Trophoblast cell (in vitro differentiated cells and primary cell): ENCODE results near the gene LRRC26.

Experiments
- DNase-seq, 2 donors: peaks; one replicate each; pipeline ENCODE4 v3.0.0-alpha.2; 2016
- H2AFZ ChIP-seq: 2 replicates; pipeline ENCODE4 v1.6.1; 2013; ENCODE audit warnings: low read length, moderate library complexity, mild to moderate bottlenecking; ENCODE audit not compliant: insufficient read depth, poor library complexity
- H2AK5ac ChIP-seq: 2 replicates; pipeline ENCODE4 v1.6.1; 2013; ENCODE audit warnings: mild to moderate bottlenecking, low read length
- H2BK120ac ChIP-seq: 2 replicates; pipeline ENCODE4 v1.6.1; 2013; ENCODE audit warnings: low read length, mild to moderate bottlenecking, moderate library complexity; ENCODE audit not compliant: insufficient read depth, poor library complexity
- H2BK12ac ChIP-seq: 2 replicates; pipeline ENCODE4 v1.6.1; 2013; ENCODE audit warnings: mild to moderate bottlenecking, low read length, moderate library complexity
- H2BK5ac ChIP-seq: 2 replicates; pipeline ENCODE4 v1.6.1; 2013; ENCODE audit warnings: low read length, low read depth, moderate library complexity, mild to moderate bottlenecking; ENCODE audit not compliant: poor library complexity
- H3K14ac ChIP-seq: 2 replicates; pipeline ENCODE4 v1.6.1; 2013; ENCODE audit warnings: mild to moderate bottlenecking, low read length
- H3K18ac ChIP-seq: 2 replicates; pipeline ENCODE4 v1.6.1; 2013; ENCODE audit warnings: mild to moderate bottlenecking, low read length
- H3K23ac ChIP-seq: 2 replicates; pipeline ENCODE4 v1.6.1; 2013; ENCODE audit warnings: low read length
- H3K27ac ChIP-seq: 2 replicates; pipeline ENCODE4 v1.5.1; 2013; ENCODE audit warnings: low read depth, mild to moderate bottlenecking, inconsistent platforms, low read length, moderate library complexity
- H3K27me3 ChIP-seq: 2 replicates; pipeline ENCODE4 v1.6.1; 2013; ENCODE audit warnings: inconsistent platforms, mild to moderate bottlenecking, low read length, moderate library complexity; ENCODE audit not compliant: insufficient read depth
- H3K36me3 ChIP-seq, 2 experiments: 1 replicate in 1 of 2; 2 replicates in 1 of 2; pipeline ENCODE4 v1.6.1; 2013; ENCODE audit warnings: low read length in 2 of 2, mild to moderate bottlenecking in 2 of 2, moderate library complexity in 1 of 2; ENCODE audit not compliant: insufficient read depth in 2 of 2, control insufficient read depth in 1 of 2
- H3K4ac ChIP-seq: 2 replicates; pipeline ENCODE4 v1.6.1; 2013; ENCODE audit warnings: low read depth, mild to moderate bottlenecking, low read length, moderate library complexity
- H3K4me1 ChIP-seq, 2 experiments: 1 replicate in 1 of 2; 2 replicates in 1 of 2; pipeline ENCODE4 v1.6.1; 2013; ENCODE audit warnings: low read length in 2 of 2, mild to moderate bottlenecking in 2 of 2, moderate library complexity in 1 of 2; ENCODE audit not compliant: insufficient read depth in 2 of 2, control insufficient read depth in 1 of 2
- H3K4me2 ChIP-seq: 2 replicates; pipeline ENCODE4 v1.6.1; 2013; ENCODE audit warnings: inconsistent platforms, mild to moderate bottlenecking, low read length, moderate library complexity
- H3K4me3 ChIP-seq: 2 replicates; pipeline ENCODE4 v1.5.1; 2013; ENCODE audit warnings: mild to moderate bottlenecking, low read depth, low read length, inconsistent platforms
- H3K79me1 ChIP-seq: one replicate; pipeline ENCODE4 v1.6.1; 2013; ENCODE audit warnings: low read length
- H3K79me2 ChIP-seq: 2 replicates; pipeline ENCODE4 v1.6.1; 2013; ENCODE audit warnings: low read length, mild to moderate bottlenecking; ENCODE audit not compliant: control insufficient read depth, insufficient read depth, poor library complexity
- H3K9ac ChIP-seq: 2 replicates; pipeline ENCODE4 v1.6.1; 2013; ENCODE audit warnings: mild to moderate bottlenecking, low read length
- H3K9me3 ChIP-seq: 2 replicates; pipeline ENCODE4 v1.6.1; 2013; ENCODE audit warnings: low read depth, mild to moderate bottlenecking, control low read depth, inconsistent platforms, low read length; ENCODE audit not compliant: insufficient read depth
- H4K12ac ChIP-seq: 2 replicates; pipeline ENCODE4 v1.6.1; 2013; ENCODE audit warnings: low read depth, mild to moderate bottlenecking, low read length, moderate library complexity
- H4K8ac ChIP-seq: 2 replicates; pipeline ENCODE4 v1.6.1; 2013; ENCODE audit warnings: low read depth, mild to moderate bottlenecking, low read length, moderate library complexity
- H4K91ac ChIP-seq: one replicate; pipeline ENCODE4 v1.6.1; 2013; ENCODE audit warnings: low read depth, mild to moderate bottlenecking, low read length, moderate library complexity
- WGBS: extraction: QIAGEN DNeasy Blood & Tissue Kit; methylation state at CpG from one replicate; pipeline ENCODE4 v1.1.7; 2013; ENCODE audit warnings: missing lambda C conversion rate; ENCODE audit not compliant: insufficient read length, insufficient coverage; ENCODE audit errors: extremely low coverage; 5-methylcytosine and 5-hydroxymethylcytosine counted together

The LRRC26 gene

DNA sequence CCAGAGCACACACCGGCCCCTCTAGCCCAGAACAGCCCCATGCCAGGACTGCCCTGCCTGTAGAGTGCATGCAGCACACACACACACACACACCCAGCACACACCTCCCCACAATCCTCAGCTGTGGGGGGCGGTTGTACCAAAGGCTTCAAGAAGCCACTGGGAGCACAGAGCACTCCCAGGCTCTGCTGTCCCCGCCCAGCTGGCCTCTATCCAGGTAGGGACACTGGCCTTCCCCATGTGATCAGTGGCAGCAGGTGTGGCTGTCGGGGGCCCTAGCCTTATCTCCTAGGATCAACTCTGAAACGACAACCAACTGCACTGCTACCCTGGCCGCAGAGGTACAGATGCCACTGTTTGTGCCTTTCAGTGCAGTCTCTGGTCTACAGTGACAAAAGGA is 16.5 kb upstream of the LRRC26 start:
- peaks cover 17 to 18% of the 10 kb centered on the region in 2 experiments for H3K4me1 ChIP-seq
- no peak overlapping the region for H3K14ac ChIP-seq
- no peak overlapping the region for H3K4me2 ChIP-seq
- no peak overlapping the region for H3K4me3 ChIP-seq
- H3K27me3 ChIP-seq = no peaks in the 10 kb centered on the region
- H3K27ac ChIP-seq = no peak overlapping the region
- H2BK12ac ChIP-seq = no peak overlapping the region
- DNase-seq = no peak
- H4K91ac ChIP-seq = no peak overlapping the region
- H2BK5ac ChIP-seq = no peak overlapping the region
- H3K36me3 ChIP-seq = peaks cover 69 to 72% of the 10 kb centered on the region in 2 experiments
- no peak overlapping the region for H3K18ac ChIP-seq
- H3K79me1 ChIP-seq = peaks cover 5% of the 10 kb centered on the region
- WGBS = no CpG with 5 or more reads among the region's 6 CpGs
- H3K23ac ChIP-seq = no peak overlapping the region
- H2BK120ac ChIP-seq = no peak overlapping the region
- no peak overlapping the region for H4K12ac ChIP-seq
- no peak overlapping the region for H4K8ac ChIP-seq
- H3K9ac ChIP-seq = no peak overlapping the region
- H3K4ac ChIP-seq = no peak overlapping the region
- H3K9me3 ChIP-seq = peaks cover 2% of the 10 kb centered on the region
- H2AK5ac ChIP-seq = no peak overlapping the region
- no peak overlapping the region for H2AFZ ChIP-seq
- H3K79me2 ChIP-seq = peaks cover 8% of the 10 kb centered on the region

DNA sequence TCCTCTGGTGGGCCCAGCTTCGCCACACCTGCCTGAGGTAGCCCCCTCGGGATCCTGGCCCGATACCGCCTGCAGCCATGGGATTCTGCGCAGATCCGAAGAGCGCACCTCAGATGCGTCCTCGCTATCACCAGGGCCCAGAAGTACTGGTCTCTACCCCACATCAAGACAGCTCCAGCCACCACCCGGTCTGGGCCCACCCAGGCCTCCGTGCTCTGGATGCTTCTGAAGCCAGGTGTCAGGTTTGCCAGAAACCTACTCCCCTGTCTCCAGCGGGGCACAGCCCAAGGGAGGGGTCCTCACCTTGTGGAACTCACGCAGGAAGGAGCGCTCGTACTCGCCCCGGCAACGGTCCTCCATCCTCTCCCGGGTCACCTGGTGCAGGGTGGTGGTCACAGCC is 16.1 kb upstream of the LRRC26 start:
- peaks cover 8% of the 10 kb centered on the region for H3K79me2 ChIP-seq
- H3K79me1 ChIP-seq = peaks cover 5% of the 10 kb centered on the region
- no peak overlapping the region for H3K23ac ChIP-seq
- no peak overlapping the region for H3K27ac ChIP-seq
- no peak overlapping the region for H3K14ac ChIP-seq
- no peak for DNase-seq
- H3K4me1 ChIP-seq = peaks cover 17 to 18% of the 10 kb centered on the region in 2 experiments
- H2BK5ac ChIP-seq = no peak overlapping the region
- H4K12ac ChIP-seq = no peak overlapping the region
- peaks cover 2% of the 10 kb centered on the region for H3K9me3 ChIP-seq
- no peak overlapping the region for H3K4me2 ChIP-seq
- H4K91ac ChIP-seq = no peak overlapping the region
- H3K9ac ChIP-seq = no peak overlapping the region
- H2BK12ac ChIP-seq = no peak overlapping the region
- no peak overlapping the region for H2AFZ ChIP-seq
- H3K4ac ChIP-seq = no peak overlapping the region
- H2AK5ac ChIP-seq = no peak overlapping the region
- H3K18ac ChIP-seq = no peak overlapping the region
- peaks cover 69 to 72% of the 10 kb centered on the region in 2 experiments for H3K36me3 ChIP-seq
- H3K27me3 ChIP-seq = no peaks in the 10 kb centered on the region
- no CpG with 5 or more reads among the region's 19 CpGs for WGBS
- H4K8ac ChIP-seq = no peak overlapping the region
- no peak overlapping the region for H2BK120ac ChIP-seq
- H3K4me3 ChIP-seq = no peak overlapping the region

DNA sequence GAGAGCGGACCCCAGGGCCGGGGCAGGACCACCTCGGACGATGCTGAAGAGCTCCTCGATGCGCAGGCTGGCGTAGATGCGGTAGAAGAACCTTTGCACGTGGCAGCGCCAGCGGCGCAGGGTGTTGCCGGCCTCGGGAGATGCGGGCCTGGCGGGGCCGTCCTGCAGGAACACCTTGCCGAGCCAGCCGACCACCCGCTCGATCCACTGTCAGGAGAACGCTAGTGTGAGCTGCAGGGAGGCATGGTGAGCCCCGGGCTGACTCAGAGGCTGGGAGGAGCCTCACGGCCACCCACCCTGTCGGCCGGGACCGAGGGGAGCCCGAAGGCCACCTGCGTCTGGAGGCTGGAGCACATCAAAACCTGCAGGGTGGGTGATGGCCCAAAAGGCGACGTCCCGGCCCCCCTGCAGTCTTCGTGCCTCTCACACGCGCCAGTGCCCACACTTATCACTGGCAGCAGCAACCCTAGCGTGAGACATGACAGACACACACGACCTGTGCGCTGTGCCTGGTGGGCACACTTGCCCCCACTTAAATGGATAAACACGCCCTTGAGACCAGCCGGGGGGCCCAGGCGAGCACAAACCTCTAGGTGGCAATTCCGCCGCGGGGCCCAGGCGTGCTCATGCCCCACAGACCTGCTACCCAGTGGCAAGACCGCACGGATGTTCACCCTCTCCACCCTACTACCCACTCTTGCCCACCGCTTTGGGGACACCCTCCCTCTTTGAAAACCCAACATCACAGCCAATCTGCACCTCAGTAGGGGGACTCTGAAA is 15.2 kb upstream of the LRRC26 start:
- Histone ChIP-seq H3K4me2 (no peak overlapping the region), H2AFZ (no peak overlapping the region), H2AK5ac (no peak overlapping the region), H2BK120ac (no peak overlapping the region), H2BK12ac (no peak overlapping the region), H3K4ac (no peak overlapping the region), H4K91ac (no peak overlapping the region), H3K4me1 (peaks cover 17 to 18% of the 10 kb centered on the region in 2 experiments), H3K27me3 (no peaks in the 10 kb centered on the region), H3K36me3 (peaks cover 69 to 72% of the 10 kb centered on the region in 2 experiments), H3K79me2 (peaks cover 8% of the 10 kb centered on the region), H4K12ac (no peak overlapping the region), H3K23ac (no peak overlapping the region), H3K4me3 (no peak overlapping the region), H2BK5ac (no peak overlapping the region), H3K9me3 (peaks cover 2% of the 10 kb centered on the region), H3K27ac (no peak overlapping the region), H3K18ac (no peak overlapping the region), H3K14ac (no peak overlapping the region), H4K8ac (no peak overlapping the region), H3K9ac (no peak overlapping the region), H3K79me1 (peaks cover 5% of the 10 kb centered on the region)
- DNase-seq = no peak
- WGBS = no CpG with 5 or more reads among the region's 48 CpGs

DNA sequence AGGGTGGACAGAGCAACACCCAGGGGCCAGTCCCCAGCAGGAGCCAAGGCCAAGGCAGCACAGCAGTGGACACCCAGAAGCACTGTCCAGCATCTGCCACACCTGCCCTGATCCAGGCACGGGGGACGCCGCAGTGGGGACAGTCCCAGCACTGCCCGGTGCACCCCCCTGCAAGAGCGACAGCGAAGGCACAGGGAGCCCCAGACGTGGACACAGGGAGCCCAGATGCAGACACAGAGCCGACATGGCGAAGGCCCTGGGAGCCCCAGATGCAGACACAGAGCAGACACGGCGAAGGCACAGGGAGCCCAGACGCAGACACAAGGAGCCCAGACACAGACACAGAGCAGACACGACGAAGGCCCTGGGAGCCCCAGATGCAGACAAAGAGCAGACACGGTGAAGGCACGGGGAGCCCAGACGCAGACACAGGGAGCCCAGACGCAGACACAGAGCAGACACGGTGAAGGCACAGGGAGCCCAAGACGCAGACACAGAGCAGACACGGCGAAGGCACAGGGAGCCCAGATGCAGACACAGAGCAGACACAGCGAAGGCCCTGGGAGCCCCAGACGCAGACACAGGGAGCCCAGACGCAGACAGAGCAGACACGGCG is 14.2 kb upstream of the LRRC26 start:
- H3K4me3 ChIP-seq = no peak overlapping the region
- no CpG with 5 or more reads among the region's 27 CpGs for WGBS

More for the DNA sequence above, 14.2 kb upstream of the LRRC26 start:
- H3K14ac ChIP-seq = no peak overlapping the region
- H3K27ac ChIP-seq = no peak overlapping the region
- H3K18ac ChIP-seq = no peak overlapping the region
- no peak overlapping the region for H4K91ac ChIP-seq
- no peak overlapping the region for H2AFZ ChIP-seq
- H4K8ac ChIP-seq = no peak overlapping the region
- no peaks in the 10 kb centered on the region for H3K27me3 ChIP-seq
- H2BK120ac ChIP-seq = no peak overlapping the region
- H3K9me3 ChIP-seq = peaks cover 2% of the 10 kb centered on the region
- peaks cover 5% of the 10 kb centered on the region for H3K79me1 ChIP-seq
- no peak overlapping the region for H3K4ac ChIP-seq
- no peak overlapping the region for H3K4me2 ChIP-seq
- no peak overlapping the region for H3K23ac ChIP-seq
- H3K9ac ChIP-seq = no peak overlapping the region
- peaks cover 74 to 77% of the 10 kb centered on the region in 2 experiments for H3K36me3 ChIP-seq
- H3K4me1 ChIP-seq = peaks cover 8 to 9% of the 10 kb centered on the region in 2 experiments
- no peak for DNase-seq
- no peak overlapping the region for H2BK5ac ChIP-seq
- no peak overlapping the region for H2BK12ac ChIP-seq
- peaks cover 6% of the 10 kb centered on the region for H3K79me2 ChIP-seq
- H2AK5ac ChIP-seq = no peak overlapping the region
- H4K12ac ChIP-seq = no peak overlapping the region
